Glutamatergic neuron (in vitro differentiated cells): ENCODE measurements around the gene ECSIT. TPM values are rescaled to one million over a fixed set of nuclear protein-coding genes. Genes with fewer than 3 reads are reported as not detected.

Source experiments
- DNase-seq: peaks from one replicate; pipeline ENCODE4 v3.0.0; 2022
- H3K27ac Mint-ChIP-seq: one replicate; pipeline ENCODE4 v1.8.0; 2020; ENCODE audit warnings: mild to moderate bottlenecking, mixed read lengths, inconsistent platforms; ENCODE audit not compliant: unreplicated experiment
- H3K27me3 Mint-ChIP-seq: one replicate; pipeline ENCODE4 v1.8.0; 2020; ENCODE audit warnings: mild to moderate bottlenecking, moderate library complexity, mixed read lengths, inconsistent platforms; ENCODE audit not compliant: unreplicated experiment
- H3K36me3 Mint-ChIP-seq: one replicate; pipeline ENCODE4 v1.8.0; 2020; ENCODE audit warnings: mild to moderate bottlenecking, mixed read lengths, inconsistent platforms; ENCODE audit not compliant: unreplicated experiment
- H3K4me1 Mint-ChIP-seq: one replicate; pipeline ENCODE4 v1.8.0; 2020; ENCODE audit warnings: mild to moderate bottlenecking, low read depth, mixed read lengths, inconsistent platforms; ENCODE audit not compliant: unreplicated experiment
- H3K4me3 Mint-ChIP-seq: one replicate; pipeline ENCODE4 v1.8.0; 2020; ENCODE audit warnings: mild to moderate bottlenecking, mixed read lengths, inconsistent platforms; ENCODE audit not compliant: unreplicated experiment
- H3K9me3 Mint-ChIP-seq: one replicate; pipeline ENCODE4 v1.8.0; 2020; ENCODE audit warnings: mild to moderate bottlenecking, moderate library complexity, mixed read lengths, inconsistent platforms; ENCODE audit not compliant: unreplicated experiment
- total RNA-seq: library from RNA; stranded (reverse); fragmentation: NEBNext Ultra II Directional; extraction: Animal tissue kit (Norgen Biotek cat#: 25700); gene quantifications from one replicate; pipeline ENCODE4 v1.2.1, GENCODE V29; 2021; ENCODE audit not compliant: unreplicated experiment
- TF ChIP-seq, protein P1 (sequence below): fragments of 200-600 bp; sonication (generic); IDR thresholded peaks from one replicate; pipeline ENCODE4 v1.5.0; 2021; ENCODE audit not compliant: partially characterized antibody, unreplicated experiment

Gene ECSIT
- total RNA-seq, 1 donor from 2014 or later: 43.2 TPM

DNA sequence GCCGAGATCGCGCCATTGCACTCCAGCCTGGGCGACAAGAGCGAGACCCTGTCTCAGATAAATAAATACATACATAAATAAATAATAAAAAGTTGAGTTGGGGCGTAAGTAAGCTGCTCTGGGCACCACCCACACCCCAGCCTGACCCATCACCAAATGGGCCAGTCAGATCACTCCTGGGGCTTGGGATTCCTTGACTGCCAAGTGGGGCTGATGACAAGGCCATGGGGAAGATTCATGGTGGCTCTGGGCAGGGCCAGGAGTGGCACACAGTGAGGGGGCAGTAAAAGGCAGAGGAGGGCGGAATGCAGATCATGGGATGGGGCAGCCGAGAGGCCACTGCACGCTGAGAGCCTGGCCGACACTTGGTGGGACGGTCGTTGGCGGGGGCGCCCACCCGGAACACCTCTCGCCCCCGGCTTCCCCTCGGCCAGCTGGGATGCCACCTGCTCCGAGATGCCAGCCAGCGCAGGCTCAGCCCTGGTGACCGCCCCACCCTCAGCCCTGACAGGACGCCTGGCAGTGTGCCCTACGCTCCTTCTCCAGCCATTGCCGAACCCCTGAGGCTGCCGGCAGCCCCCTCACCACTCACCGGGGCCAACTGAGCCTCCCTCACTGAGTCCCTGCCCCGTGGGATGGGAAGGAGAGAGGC, 34.2 kb downstream of the ECSIT start:
- Mint-ChIP-seq H3K4me1 (no peaks in the 10 kb centered on the region), H3K36me3 (no peaks in the 10 kb centered on the region), H3K27ac (no peak overlapping the region), H3K27me3 (peaks cover 2% of the 10 kb centered on the region), H3K4me3 (no peak overlapping the region), H3K9me3 (peaks cover 1% of the 10 kb centered on the region)
- no peak for DNase-seq
- TF ChIP-seq, protein P1, sequence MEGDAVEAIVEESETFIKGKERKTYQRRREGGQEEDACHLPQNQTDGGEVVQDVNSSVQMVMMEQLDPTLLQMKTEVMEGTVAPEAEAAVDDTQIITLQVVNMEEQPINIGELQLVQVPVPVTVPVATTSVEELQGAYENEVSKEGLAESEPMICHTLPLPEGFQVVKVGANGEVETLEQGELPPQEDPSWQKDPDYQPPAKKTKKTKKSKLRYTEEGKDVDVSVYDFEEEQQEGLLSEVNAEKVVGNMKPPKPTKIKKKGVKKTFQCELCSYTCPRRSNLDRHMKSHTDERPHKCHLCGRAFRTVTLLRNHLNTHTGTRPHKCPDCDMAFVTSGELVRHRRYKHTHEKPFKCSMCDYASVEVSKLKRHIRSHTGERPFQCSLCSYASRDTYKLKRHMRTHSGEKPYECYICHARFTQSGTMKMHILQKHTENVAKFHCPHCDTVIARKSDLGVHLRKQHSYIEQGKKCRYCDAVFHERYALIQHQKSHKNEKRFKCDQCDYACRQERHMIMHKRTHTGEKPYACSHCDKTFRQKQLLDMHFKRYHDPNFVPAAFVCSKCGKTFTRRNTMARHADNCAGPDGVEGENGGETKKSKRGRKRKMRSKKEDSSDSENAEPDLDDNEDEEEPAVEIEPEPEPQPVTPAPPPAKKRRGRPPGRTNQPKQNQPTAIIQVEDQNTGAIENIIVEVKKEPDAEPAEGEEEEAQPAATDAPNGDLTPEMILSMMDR: no peak

DNA sequence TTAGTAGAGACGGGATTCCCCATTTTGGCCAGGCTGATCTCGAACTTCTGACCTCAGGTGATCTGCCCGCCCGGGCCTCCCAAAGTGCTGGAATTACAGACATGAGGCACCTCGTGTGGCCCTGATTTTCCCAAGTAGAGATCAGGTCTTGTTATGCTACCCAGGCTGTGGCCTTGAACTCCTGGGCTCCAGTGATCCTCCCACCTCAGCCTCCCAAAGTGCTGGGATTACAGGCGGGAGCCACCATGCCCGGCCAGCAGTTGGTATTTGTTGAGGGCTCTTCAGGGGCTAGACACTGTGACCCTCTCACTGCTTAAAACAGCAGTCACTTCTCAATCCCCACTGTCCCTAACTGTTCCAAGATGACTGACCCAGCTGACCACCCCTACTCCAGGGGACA, 39.6 kb downstream of the ECSIT start:
- TF ChIP-seq, protein P1: no peak
- Mint-ChIP-seq H3K27me3 (peaks cover 2% of the 10 kb centered on the region), H3K36me3 (no peaks in the 10 kb centered on the region), H3K4me1 (no peaks in the 10 kb centered on the region), H3K27ac (no peak overlapping the region), H3K9me3 (peaks cover 1% of the 10 kb centered on the region), H3K4me3 (no peak overlapping the region)
- DNase-seq: no peak

DNA sequence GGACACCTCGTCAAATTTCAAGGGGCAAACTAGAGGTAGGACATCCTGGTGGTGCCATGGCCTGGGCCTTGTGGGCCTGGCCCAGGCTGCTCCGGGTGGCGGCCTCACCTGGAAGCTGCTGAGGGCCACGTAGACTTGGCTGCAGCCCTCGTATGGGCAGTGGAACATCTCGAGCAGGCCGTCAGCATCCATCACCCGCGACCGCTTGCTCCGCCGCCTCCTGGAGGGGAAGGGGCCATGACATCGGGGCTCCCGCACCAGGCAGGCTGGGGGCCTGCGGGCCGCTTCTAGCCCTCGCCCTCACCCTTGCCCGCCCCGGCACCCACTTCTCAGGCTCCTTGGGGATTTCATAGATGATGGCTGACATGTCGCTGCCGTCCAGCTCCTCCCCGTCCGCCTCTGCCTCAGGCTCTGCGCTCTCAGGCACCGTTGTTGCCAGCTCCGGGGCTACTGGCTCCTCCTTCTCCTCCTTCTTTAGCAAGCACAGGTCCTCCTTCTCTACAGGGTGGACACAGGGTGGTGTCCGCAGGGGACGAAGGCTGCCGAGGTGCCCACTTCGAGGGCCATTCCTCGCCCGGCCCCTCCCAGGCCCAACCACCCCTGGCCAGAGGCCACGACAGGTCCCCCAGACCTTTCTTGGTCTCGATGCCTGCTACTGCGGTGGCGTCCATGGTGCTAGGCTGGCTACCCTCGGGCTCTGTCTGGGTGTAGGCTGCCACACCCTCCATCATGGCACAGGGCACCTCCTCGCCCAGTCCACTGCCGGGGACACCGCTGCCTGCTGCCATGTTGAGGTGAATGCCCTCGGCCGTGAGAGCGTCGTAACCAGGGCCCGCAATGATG, 42.1 kb downstream of the ECSIT start:
- no peak for DNase-seq
- Mint-ChIP-seq H3K36me3 (no peaks in the 10 kb centered on the region), H3K9me3 (peaks cover under 1% of the 10 kb centered on the region), H3K4me1 (no peaks in the 10 kb centered on the region), H3K4me3 (no peak overlapping the region), H3K27ac (no peak overlapping the region), H3K27me3 (peaks cover 9% of the 10 kb centered on the region)
- TF ChIP-seq, protein P1: no peak

DNA sequence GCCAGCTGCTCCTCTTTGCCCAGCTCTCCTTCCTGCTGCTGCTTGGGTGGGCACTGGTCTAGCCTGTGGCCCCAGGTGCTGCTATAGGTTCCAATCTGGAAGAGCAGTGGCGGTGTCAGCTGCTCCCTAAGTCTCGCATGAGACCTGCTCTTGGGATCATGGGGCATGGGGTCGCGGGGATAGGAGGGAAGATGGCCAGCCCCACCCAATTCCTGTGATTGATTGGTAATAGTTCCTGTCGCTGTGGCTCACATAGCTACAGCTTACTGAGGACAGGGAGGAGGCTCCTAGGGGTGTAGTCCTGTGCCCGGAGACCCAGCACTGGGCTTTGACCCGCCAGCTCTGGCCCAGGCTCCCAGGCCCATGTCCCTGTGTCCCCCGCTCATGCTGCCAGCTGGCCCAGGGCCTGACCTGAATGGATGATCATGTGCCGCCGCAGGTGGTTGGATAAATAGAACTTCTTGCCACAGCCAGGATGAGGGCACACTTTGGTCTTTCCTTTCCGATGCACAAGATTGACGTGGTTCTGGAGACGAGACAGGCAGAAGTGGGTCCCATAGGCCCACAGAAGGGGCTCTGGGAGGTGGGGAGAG, 43.6 kb downstream of the ECSIT start:
- Mint-ChIP-seq H3K9me3 (peaks cover 8% of the 10 kb centered on the region), H3K4me1 (no peaks in the 10 kb centered on the region), H3K27me3 (peaks cover 13% of the 10 kb centered on the region), H3K4me3 (peak overlapping the region; percentile 21), H3K27ac (no peak overlapping the region), H3K36me3 (no peaks in the 10 kb centered on the region)
- TF ChIP-seq, protein P1: no peak
- no peak for DNase-seq
